CD4-positive, CD25-positive, alpha-beta regulatory T cell (primary cell): ENCODE results near the gene OR10AD1. TPM values are rescaled to one million over a fixed set of nuclear protein-coding genes. Genes with fewer than 3 reads are reported as not detected.
"Not testable (repeated sequence)": the region's sequence is repeated elsewhere in the genome, so short reads cannot be mapped to it uniquely, and the experiment has no call there.

Experiments used
- ATAC-seq, 2 donors: fragments of 150-1000 bp; cut with Tn5 transposase; one replicate each; pipeline ENCODE4 v1.10.0; 2021; ENCODE audit warnings: low read depth in 2 of 2, moderate number of reproducible peaks in 2 of 2, moderate library complexity in 1 of 2
- DNase-seq, 3 donors: peaks; one replicate each; pipeline versions ENCODE4 v3.0.0 to v3.0.0-alpha.2; 2012 to 2022; ENCODE audit warnings: mixed read lengths in 1 of 3
- H3K27ac ChIP-seq: one replicate; pipeline ENCODE4 v1.7.0; 2013; ENCODE audit warnings: mild to moderate bottlenecking, low read length; ENCODE audit not compliant: insufficient read depth, poor library complexity, severe bottlenecking
- H3K27me3 ChIP-seq: one replicate; pipeline ENCODE4 v1.7.0; 2013; ENCODE audit warnings: low read length; ENCODE audit not compliant: control insufficient read depth, insufficient read depth
- H3K36me3 ChIP-seq: one replicate; pipeline ENCODE4 v1.7.0; 2013; ENCODE audit warnings: mild to moderate bottlenecking, low read length, moderate library complexity; ENCODE audit not compliant: control insufficient read depth, insufficient read depth
- H3K4me1 ChIP-seq: 2 replicates; pipeline ENCODE4 v1.7.0; 2013; ENCODE audit warnings: mild to moderate bottlenecking, low read length; ENCODE audit not compliant: insufficient read depth, control insufficient read depth, poor library complexity, severe bottlenecking
- H3K4me3 ChIP-seq: one replicate; pipeline ENCODE4 v1.7.0; 2013; ENCODE audit warnings: low read depth, mild to moderate bottlenecking, low read length, moderate library complexity
- H3K9me3 ChIP-seq, 2 experiments: 1 replicate in 1 of 2; 2 replicates in 1 of 2; pipeline ENCODE4 v1.7.0; 2013; ENCODE audit warnings: low read length in 2 of 2, mild to moderate bottlenecking in 1 of 2, moderate library complexity in 1 of 2; ENCODE audit not compliant: control insufficient read depth in 2 of 2
- H3K27ac Mint-ChIP-seq, 3 donors: one replicate each; pipeline ENCODE4 v1.8.0; 2020 to 2022; ENCODE audit warnings: mild to moderate bottlenecking in 3 of 3, mixed read lengths in 3 of 3, moderate library complexity in 2 of 3
- H3K27me3 Mint-ChIP-seq: one replicate; pipeline ENCODE4 v1.8.0; 2022; ENCODE audit warnings: mild to moderate bottlenecking, mixed read lengths
- H3K36me3 Mint-ChIP-seq: one replicate; pipeline ENCODE4 v1.8.0; 2020; ENCODE audit warnings: mixed read lengths
- H3K4me1 Mint-ChIP-seq, 4 donors: one replicate each; pipeline ENCODE4 v1.8.0; 2020 to 2022; ENCODE audit warnings: mixed read lengths in 4 of 4, mild to moderate bottlenecking in 1 of 4
- H3K4me3 Mint-ChIP-seq, 4 donors: one replicate each; pipeline ENCODE4 v1.8.0; 2020 to 2022; ENCODE audit warnings: mild to moderate bottlenecking in 4 of 4, mixed read lengths in 4 of 4, moderate library complexity in 3 of 4
- H3K9me3 Mint-ChIP-seq, 7 donors: one replicate each; pipeline ENCODE4 v1.8.0; 2020 to 2022; ENCODE audit warnings: mixed read lengths in 7 of 7, mild to moderate bottlenecking in 3 of 7, moderate library complexity in 2 of 7
- polyA plus RNA-seq, 4 donors: library from polyadenylated mRNA; unstranded; fragments of 300-500 nt; fragmentation: Illumina TruSeq; gene quantifications; one replicate each; pipeline ENCODE4 v1.2.3, GENCODE V29; 2021
- total RNA-seq: library from RNA; stranded (reverse); gene quantifications from one replicate; pipeline ENCODE4 v1.2.3, GENCODE V29; 2022

OR10AD1 gene
- total and polyA plus RNA-seq, 5 donors from 2014 or later, result 0.22 TPM; not detected in 4

GRCh38 chr12:48157889-48158370 lies 45.2 kb downstream of the OR10AD1 start:
- peak overlapping the region; percentile 98 to 99 (median 99) for H3K27ac Mint-ChIP-seq
- H3K4me1 ChIP-seq, result peaks cover 24% of the 10 kb centered on the region
- no peaks in the 10 kb centered on the region for H3K9me3 Mint-ChIP-seq
- H3K27me3 Mint-ChIP-seq, result no peaks in the 10 kb centered on the region
- no peaks in the 10 kb centered on the region for H3K9me3 ChIP-seq
- peaks cover 1% of the 10 kb centered on the region for H3K27me3 ChIP-seq
- ATAC-seq, result no peak
- peaks cover 11 to 50% (median 31%) of the 10 kb centered on the region in 4 donors for H3K4me1 Mint-ChIP-seq
- H3K4me3 ChIP-seq, result peak overlapping the region; percentile 88
- peak overlapping the region; percentile 88 for H3K27ac ChIP-seq
- DNase-seq, result no peak
- peak overlapping the region; percentile 97 to 98 (median 98) for H3K4me3 Mint-ChIP-seq
- H3K36me3 Mint-ChIP-seq, result no peaks in the 10 kb centered on the region
- H3K36me3 ChIP-seq, result peaks cover 8% of the 10 kb centered on the region

DNA sequence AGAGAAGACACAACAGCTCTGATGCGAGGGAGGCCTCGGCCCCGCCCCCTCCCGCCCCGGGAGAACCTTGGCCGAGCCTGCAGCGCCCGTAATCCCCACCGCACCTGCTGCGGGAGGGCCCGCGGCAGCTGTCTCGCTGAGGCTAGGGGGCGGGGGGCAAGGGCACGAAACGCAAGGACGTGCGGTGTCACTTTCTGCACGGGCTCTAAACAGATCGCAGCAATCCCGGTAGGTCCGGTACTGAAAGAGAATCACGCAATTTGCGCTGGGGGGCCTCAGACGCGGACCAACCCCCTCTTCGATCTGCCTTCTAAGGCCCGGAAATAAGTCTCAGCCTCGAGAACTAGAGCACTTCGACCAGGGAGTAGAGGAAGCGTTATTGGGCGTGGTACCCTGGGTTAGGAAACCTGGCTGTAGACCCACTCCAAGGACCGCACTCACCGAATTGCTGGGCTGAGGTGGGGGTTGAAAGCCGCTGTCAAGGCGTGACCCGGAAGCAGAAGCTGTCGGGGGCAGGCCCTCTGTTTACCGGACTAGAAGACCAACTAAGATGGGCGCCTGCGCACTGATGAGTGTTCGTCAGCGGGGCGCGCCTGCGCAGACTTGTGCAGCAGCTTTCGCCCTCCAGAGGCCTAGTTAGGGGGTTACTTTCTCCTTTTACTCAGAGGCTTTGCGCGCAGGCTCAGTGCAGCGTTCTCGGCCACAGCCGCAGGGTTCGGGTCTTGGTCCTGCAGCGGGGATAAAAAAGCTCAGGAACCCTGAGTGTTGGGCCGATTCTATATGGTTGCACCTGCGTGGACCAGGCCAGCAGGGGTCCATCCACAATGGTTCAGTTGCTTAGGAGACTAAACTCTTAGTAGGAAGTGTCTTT lies 45.8 kb downstream of the OR10AD1 start, which contains the start of gene ASB8:
Gene ASB8 (minus strand): TSS at position 498 of the 871 bp plus-strand sequence. CDS start 4,019 bp downstream, outside the sequence.
- Mint-ChIP-seq H3K27me3 (no peaks in the 10 kb centered on the region), H3K9me3 (no peaks in the 10 kb centered on the region), H3K4me1 (peaks cover 12 to 55% (median 32%) of the 10 kb centered on the region in 4 donors), H3K27ac (peak within 1 kb of the TSS; percentile 98 to 99 (median 99)), H3K36me3 (no peaks in the 10 kb centered on the region), H3K4me3 (peak within 1 kb of the TSS; percentile 97 to 98 (median 98))
- peaks cover 9% of the 10 kb centered on the region for H3K36me3 ChIP-seq
- DNase-seq (peak; percentile 97 to 99 (median 99)), ATAC-seq (peak; percentile 88 to 95)
- no peaks in the 10 kb centered on the region for H3K9me3 ChIP-seq
- H3K27ac ChIP-seq, result peak within 1 kb of the TSS; percentile 88
- H3K4me3 ChIP-seq, result peak within 1 kb of the TSS; percentile 88
- peaks cover 24% of the 10 kb centered on the region for H3K4me1 ChIP-seq
- H3K27me3 ChIP-seq, result peaks cover 1% of the 10 kb centered on the region

GRCh38 chr12:48156652-48157017 lies 46.5 kb downstream of the OR10AD1 start:
- H3K4me1 ChIP-seq, result peaks cover 24% of the 10 kb centered on the region
- DNase-seq (peak in 1 of 3 donors; percentile 7), ATAC-seq (no peak)
- Mint-ChIP-seq H3K4me3 (peak overlapping the region; percentile 97 to 98 (median 98)), H3K4me1 (peaks cover 12 to 60% (median 32%) of the 10 kb centered on the region in 4 donors), H3K36me3 (no peaks in the 10 kb centered on the region), H3K9me3 (no peaks in the 10 kb centered on the region), H3K27ac (peak overlapping the region; percentile 38 to 99 (median 98)), H3K27me3 (no peaks in the 10 kb centered on the region)
- peaks cover 12% of the 10 kb centered on the region for H3K36me3 ChIP-seq
- peak overlapping the region; percentile 81 for H3K4me3 ChIP-seq
- H3K27ac ChIP-seq, result peak overlapping the region; percentile 88
- H3K27me3 ChIP-seq, result no peaks in the 10 kb centered on the region
- H3K9me3 ChIP-seq, result no peaks in the 10 kb centered on the region

DNA sequence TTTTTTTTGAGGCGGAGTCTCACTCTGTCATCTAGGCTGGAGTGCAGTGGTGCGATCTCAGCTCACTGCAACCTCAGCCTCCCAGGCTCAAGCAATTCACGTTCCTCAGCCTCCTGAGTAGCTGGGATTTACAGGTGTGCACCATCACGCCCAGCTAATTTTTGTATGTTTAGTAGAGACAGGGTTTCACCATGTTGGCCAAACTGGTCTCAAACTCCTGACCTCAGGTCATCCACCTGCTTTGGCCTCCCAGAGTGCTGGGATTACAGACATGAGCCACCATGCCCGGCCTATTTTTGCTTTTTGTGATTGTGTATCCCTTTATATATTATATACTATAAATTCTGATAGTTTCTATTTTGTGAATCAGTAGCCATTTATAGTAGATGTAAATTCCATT lies 47.3 kb downstream of the OR10AD1 start:
- H3K4me1 Mint-ChIP-seq, result peaks cover 12 to 60% (median 32%) of the 10 kb centered on the region in 4 donors
- H3K36me3 Mint-ChIP-seq, result not testable (repeated sequence)
- H3K4me3 Mint-ChIP-seq, result peak overlapping the region; percentile 87 to 98 (median 98)

More for the DNA sequence above, 47.3 kb downstream of the OR10AD1 start:
- ATAC-seq, H3K4me3 ChIP-seq, H3K27ac ChIP-seq, H3K9me3 Mint-ChIP-seq, DNase-seq, H3K9me3 ChIP-seq, H3K27me3 Mint-ChIP-seq, H3K27me3 ChIP-seq: not testable (repeated sequence)
- Histone ChIP-seq H3K36me3 (peaks cover 21% of the 10 kb centered on the region), H3K4me1 (peaks cover 24% of the 10 kb centered on the region)
- peak overlapping the region in 1 of 3 donors; percentile 99 for H3K27ac Mint-ChIP-seq

Other genes with a start within 250 kb of the OR10AD1 start
- gene TMEM106C, start 239.7 kb downstream of the OR10AD1 start, total RNA-seq, result 26.4 TPM
- gene TMEM106C, start 239.7 kb downstream of the OR10AD1 start, polyA plus RNA-seq, result 10 to 100 TPM; 54.1 to 74.8 (median 68.8) TPM
- gene COL2A1, start 198.8 kb downstream of the OR10AD1 start, total RNA-seq, result not detected
- gene COL2A1, start 198.8 kb downstream of the OR10AD1 start, polyA plus RNA-seq, result not detected
- 25.1 TPM for gene SENP1, start 97.2 kb downstream of the OR10AD1 start, total RNA-seq
- gene SENP1, start 97.2 kb downstream of the OR10AD1 start, polyA plus RNA-seq, result 10 to 100 TPM; 10.7 to 14.6 (median 12.0) TPM
- 13.6 TPM for gene PFKM, start 83.9 kb downstream of the OR10AD1 start, total RNA-seq
- 1 to 10 TPM; 4.6 to 6.4 (median 5.4) TPM for gene PFKM, start 83.9 kb downstream of the OR10AD1 start, polyA plus RNA-seq
- 46.6 TPM for gene ASB8, start 45.8 kb downstream of the OR10AD1 start, total RNA-seq
- 100 to 1,000 TPM in 1 of 4 donors, 10 to 100 TPM in 3; 73.2 to 121 (median 90.0) TPM for gene ASB8, start 45.8 kb downstream of the OR10AD1 start, polyA plus RNA-seq
- gene CCDC184, start 19.6 kb downstream of the OR10AD1 start, total RNA-seq, result 1.6 TPM
- gene CCDC184, start 19.6 kb downstream of the OR10AD1 start, polyA plus RNA-seq, result under 1 TPM; 0.15 to 0.24 (median 0.18) TPM
- 20.4 TPM for gene ZNF641, start 147.6 kb upstream of the OR10AD1 start, total RNA-seq
- 10 to 100 TPM in 1 of 4 donors, 1 to 10 TPM in 3; 9.2 to 14.3 (median 9.6) TPM for gene ZNF641, start 147.6 kb upstream of the OR10AD1 start, polyA plus RNA-seq